UCSD-AML1 (cell line): ENCODE data around the gene CCDC169.
A peak's percentile ranks its signal among the peaks of the same experiment; 100 is the strongest.
"Not testable (repeated sequence)": the region's sequence is repeated elsewhere in the genome, so short reads cannot be mapped to it uniquely, and the experiment has no call there.

Experiments used
- DNase-seq: peaks from one replicate; lab custom pipeline; 2025; ENCODE audit not compliant: unreplicated experiment; lab: John Stamatoyannopoulos, UW

The CCDC169 gene

GRCh38 chr13:36319793-36320192 is 22.2 kb upstream of the CCDC169 start:
- peak; percentile 13 for DNase-seq

GRCh38 chr13:36313047-36313969 is 15.7 kb upstream of the CCDC169 start:
- DNase-seq, result no peak

GRCh38 chr13:36310417-36311108 is 12.9 kb upstream of the CCDC169 start:
- no peak for DNase-seq

GRCh38 chr13:36302289-36302688 is 4.7 kb upstream of the CCDC169 start:
- no peak for DNase-seq

- DNase-seq, result not testable (repeated sequence)
These were observed 1.9 kb upstream of the CCDC169 start for GRCh38 chr13:36299469-36299868.

- no peak for DNase-seq
These were observed 988 bp upstream of the CCDC169 start for GRCh38 chr13:36298535-36299068.

- DNase-seq, result no peak
These were observed 3.5 kb downstream of the CCDC169 start for GRCh38 chr13:36294096-36294495.

GRCh38 chr13:36293497-36293896 is 4.1 kb downstream of the CCDC169 start:
- no peak for DNase-seq

GRCh38 chr13:36288794-36289391 is 8.7 kb downstream of the CCDC169 start:
- DNase-seq, result no peak

GRCh38 chr13:36286006-36286405 is 11.6 kb downstream of the CCDC169 start:
- DNase-seq, result no peak

- DNase-seq, result no peak
These were observed 14.7 kb downstream of the CCDC169 start for GRCh38 chr13:36282821-36283432.

GRCh38 chr13:36275190-36276002 is 22.2 kb downstream of the CCDC169 start:
- DNase-seq, result no peak

GRCh38 chr13:36273431-36273830 is 24.2 kb downstream of the CCDC169 start:
- no peak for DNase-seq

GRCh38 chr13:36261976-36262375 is 35.6 kb downstream of the CCDC169 start:
- DNase-seq, result no peak

- no peak for DNase-seq
These were observed 36.6 kb downstream of the CCDC169 start for GRCh38 chr13:36261011-36261410.

- no peak for DNase-seq
These were observed 38.1 kb downstream of the CCDC169 start for GRCh38 chr13:36259361-36260137.

GRCh38 chr13:36258831-36259230 is 38.8 kb downstream of the CCDC169 start:
- DNase-seq, result no peak

- no peak for DNase-seq
These were observed 46.1 kb downstream of the CCDC169 start for GRCh38 chr13:36251526-36251925.

- DNase-seq, result no peak
These were observed 46.6 kb downstream of the CCDC169 start for GRCh38 chr13:36251017-36251416.
